GM18499 (cell line): ENCODE measurements around the gene ZBED4.

ENCODE experiments used
- ATAC-seq: cut with Tn5 transposase; IDR thresholded peaks from one replicate; pipeline ENCODE4 v1.9.1; 2021; ENCODE audit warnings: moderate number of reproducible peaks; ENCODE audit not compliant: insufficient read depth, unreplicated experiment

Gene ZBED4

GRCh38 chr22:49896201-49896600 lies 42.6 kb downstream of the ZBED4 start:
- no peak for ATAC-seq

DNA sequence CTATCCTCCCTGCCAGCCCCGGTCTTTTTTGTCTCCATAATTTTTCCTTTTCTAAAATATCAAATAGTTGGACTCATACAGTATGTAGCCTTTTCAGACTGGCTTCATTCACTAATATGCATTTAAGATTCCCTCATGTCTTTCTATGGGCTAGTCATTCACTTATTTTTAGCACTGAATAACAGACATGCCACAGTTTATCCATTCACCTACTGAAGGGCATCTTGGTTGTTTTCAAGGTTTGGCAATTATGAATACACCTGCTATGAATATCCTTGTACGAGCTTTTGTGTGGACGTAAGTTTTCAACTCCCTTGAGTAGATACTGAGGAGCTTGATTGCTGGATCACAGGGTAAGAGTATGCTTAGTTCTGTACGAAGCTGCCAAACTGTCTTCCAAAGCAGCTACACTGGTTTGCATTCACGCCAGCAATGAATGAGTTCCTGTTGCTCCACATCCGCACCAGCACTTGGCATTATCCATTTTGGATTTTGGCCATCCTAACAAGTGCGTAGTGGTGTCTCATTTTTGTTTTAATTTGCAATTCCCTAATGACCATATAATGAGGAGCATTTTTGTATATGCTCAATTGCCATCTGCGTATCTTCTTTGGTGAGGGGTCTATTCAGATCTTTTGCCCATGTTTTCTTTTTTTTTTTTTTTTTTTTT lies 43.5 kb downstream of the ZBED4 start:
- ATAC-seq = no peak

DNA sequence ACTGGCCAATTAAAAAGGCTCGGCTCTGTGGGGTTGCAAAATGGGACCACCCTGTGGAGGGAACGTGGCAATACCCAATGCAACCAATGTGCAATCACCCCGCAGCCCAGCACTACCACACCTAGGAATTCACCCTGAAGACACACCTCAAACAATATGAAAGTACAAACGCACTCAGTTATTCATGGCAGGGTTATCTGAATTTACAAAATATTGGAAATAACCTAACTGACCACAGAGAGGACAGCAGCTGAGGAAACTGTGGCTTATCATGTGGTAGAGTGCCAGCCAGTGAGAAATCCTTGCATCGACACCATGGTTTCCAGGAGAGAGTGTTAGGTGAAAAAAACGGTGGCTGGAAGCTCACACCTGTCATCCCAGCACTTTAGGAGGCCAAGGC lies 45.9 kb downstream of the ZBED4 start:
- ATAC-seq = no peak

GRCh38 chr22:49900441-49901230 lies 47.0 kb downstream of the ZBED4 start:
- ATAC-seq = no peak

- no peak for ATAC-seq
Observed at GRCh38 chr22:49901457-49901856, 47.8 kb downstream of the ZBED4 start.

- ATAC-seq = no peak
Observed at GRCh38 chr22:49903322-49904039, 49.8 kb downstream of the ZBED4 start.

GRCh38 chr22:49904040-49904369 lies 50.4 kb downstream of the ZBED4 start:
- no peak for ATAC-seq

DNA sequence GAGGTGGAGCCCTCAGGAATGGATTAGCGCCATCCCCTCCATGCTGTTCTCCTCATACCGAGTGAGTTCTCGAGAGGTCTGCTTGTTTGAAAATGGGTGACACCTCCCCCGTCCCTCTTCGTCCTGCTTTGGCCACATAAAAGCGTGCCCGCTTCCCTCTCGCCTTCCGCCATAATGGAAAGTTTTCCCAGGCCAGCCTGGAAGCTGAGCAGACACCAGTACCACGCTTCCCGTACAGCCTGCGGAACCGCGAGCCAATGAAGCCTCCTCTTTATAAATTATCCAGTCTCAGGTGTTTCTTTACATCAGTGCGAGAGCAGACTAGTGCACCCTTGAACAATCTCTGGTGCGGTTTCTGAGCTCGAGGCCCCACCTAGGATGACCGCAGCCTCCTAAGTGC lies 51.8 kb downstream of the ZBED4 start:
- ATAC-seq = no peak

DNA sequence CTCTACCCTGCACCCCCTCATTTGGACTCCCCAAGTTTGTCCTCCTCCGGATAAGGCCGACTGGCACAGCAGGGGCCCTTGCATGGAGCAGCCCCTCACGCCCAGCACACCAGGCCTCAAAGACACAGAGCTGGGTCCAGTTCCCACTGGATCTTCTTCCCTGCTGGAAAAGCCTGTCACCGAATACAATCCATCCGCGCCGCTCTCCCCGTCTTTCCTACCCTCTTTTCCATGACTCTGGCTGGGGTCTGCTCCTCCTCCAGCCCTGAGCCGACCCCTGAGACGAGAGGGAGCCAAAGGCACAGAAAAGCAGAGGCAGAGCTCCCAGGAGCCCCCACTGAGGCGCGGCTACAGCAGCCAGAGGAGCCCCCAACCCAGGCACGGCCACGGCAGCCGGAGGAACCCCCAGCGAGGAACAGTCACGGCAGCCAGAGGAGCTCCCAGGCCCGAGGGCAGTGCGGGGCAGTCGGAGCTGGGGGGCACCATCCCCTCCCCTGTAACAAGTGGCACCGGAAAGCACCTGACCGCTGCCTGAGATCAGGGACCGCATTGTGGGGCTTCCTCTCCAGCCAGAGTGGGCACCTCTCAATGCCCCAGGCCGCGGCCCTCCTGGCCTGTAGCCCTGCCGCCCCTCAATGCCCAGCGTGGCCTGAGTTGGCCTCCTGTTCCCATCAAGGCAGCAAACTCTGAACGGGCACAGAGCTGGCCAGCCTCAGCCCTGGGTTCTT lies 52.6 kb downstream of the ZBED4 start:
- ATAC-seq = no peak

DNA sequence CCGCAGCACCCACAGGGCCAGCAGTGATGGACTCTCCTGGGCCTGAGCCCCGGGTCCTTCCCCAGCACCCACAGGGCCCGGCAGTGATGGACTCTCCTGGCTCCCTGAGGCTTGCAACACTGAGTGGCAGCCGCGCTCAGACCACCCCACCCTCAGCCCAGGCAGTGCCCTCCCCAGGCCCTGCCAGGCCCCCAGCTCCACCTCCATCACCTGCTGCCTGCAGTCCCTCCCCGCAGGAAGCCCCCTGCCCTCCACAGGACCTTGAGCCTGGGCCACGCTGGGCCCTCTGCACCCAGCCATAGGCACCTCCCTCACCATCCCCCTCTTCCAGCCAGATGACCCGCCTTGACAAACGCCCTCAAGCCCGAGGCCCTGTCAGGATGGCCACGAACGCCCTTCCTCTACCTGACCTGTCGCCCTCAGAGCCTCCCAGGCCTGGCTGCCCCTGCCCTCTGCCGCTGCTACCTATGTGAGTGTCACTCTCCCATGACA lies 53.2 kb downstream of the ZBED4 start:
- no peak for ATAC-seq

- no peak for ATAC-seq
Observed at GRCh38 chr22:49907807-49908206, 54.2 kb downstream of the ZBED4 start.

GRCh38 chr22:49909476-49910205 lies 56.0 kb downstream of the ZBED4 start:
- no peak for ATAC-seq

DNA sequence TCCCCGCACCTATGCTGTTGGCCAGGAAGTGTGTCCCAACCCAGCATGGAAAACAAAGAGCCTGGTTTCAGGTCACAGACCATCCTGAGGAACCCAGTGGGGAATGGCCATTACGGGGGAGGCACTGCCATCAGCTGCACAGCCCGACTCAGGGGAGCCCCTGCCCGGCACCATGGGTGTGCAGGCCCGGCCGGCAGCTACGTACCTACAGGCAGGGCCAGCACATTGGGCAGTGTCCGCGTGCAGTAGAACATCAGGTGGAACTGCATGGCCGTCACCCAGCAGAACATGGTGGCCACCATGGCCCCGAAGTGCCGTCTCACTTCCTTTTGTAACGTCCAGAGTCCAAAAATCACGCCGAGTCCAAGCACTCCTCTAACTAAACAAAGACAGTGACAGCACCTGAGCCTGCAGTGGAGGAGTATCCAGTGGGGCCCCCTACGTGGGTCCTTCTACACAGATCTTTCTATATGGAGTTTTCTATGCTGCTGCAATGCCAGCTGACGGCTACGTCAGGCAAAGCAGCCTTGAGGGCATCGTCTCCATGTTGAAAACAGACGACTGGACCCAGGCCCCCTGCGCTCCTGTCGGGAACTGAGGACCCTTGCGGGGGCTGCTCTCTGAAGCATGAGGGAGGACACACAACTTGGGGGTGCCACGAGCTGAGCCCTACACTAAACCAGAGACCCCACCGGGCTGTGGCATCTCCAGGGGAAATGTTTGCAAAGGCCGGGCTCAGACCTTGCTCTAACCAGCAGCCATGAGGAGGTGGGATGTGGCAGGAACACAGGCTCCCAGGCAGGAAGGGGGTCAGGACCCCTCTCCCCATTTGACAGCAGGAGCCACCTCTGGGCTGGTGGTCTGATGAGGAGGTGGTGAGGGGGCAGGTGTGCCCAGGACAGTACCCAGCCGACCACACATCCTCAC lies 56.8 kb downstream of the ZBED4 start:
- no peak for ATAC-seq

DNA sequence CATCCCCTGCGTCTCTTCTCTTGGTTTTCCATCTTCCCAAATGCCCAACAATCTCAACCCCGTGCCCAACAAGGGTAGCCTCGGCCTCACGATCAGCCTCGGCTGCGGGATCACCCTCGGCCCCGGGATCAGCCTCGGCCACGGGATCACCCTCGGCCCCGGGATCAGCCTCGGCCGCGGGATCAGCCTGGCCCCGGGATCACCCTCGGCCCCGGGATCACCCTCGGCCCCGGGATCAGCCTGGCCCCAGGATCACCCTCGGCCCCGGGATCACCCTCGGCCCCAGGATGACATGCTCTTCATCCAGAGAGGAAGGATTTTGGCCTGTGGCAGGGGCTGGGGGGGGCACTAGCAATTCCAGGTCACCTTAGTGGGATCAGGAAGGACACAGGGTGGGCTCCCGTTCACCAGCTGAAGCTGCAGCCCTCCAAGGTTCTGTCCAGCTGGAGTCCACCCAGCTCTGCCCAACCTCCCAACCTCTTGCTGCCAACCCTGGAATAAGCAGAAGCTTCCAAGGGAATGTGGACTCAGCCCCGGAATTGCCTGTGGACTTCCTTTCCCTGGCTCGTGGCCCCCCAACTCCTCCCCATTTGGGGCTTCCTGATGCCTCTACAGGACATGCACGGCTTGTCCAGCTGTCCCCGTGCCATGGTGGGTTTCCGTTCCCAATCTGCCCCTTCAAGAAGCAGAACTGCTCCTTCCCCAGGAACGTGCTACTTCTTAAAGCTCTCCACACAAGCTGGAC lies 58.4 kb downstream of the ZBED4 start:
- no peak for ATAC-seq

- no peak for ATAC-seq
Observed at GRCh38 chr22:49913026-49913425, 59.4 kb downstream of the ZBED4 start.

DNA sequence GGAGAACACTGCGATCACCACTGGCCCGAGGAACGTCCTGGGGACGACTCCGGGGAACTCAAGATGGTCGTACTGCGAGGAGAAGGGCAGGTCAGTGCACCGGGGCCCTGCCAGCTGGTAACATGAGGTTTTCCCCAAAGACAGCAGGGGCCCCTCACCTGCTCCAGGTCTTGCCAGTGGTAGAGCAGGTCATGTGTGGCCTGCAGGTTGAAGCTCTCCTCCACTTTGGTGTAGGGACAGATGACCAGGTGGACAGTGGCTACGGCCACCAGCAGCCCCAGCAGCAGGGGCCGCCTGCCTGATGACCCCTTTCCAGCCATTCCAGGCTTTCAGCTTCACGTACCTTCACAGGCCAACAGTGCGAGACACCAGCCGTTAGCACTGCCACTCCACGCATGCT lies 59.8 kb downstream of the ZBED4 start:
- no peak for ATAC-seq

DNA sequence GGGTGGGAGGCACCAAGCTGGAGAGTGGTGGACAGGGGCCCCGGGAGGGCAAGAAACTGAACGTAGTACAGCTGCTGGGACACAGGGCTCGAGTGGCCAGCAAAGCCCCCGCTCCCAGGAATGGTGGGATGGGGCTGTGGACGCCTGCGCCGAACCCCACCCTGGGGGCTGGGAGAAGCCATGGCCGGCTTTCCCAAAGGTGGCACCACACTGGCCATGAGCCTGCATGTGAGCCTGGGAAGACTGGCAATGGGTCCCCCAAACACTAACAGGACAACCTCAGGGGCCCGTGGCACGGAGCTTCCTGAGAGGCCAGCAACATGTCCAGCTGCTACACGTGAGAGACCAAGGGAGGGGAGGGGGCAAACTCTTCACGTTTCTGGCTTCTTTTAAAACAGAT lies 60.6 kb downstream of the ZBED4 start:
- no peak for ATAC-seq

DNA sequence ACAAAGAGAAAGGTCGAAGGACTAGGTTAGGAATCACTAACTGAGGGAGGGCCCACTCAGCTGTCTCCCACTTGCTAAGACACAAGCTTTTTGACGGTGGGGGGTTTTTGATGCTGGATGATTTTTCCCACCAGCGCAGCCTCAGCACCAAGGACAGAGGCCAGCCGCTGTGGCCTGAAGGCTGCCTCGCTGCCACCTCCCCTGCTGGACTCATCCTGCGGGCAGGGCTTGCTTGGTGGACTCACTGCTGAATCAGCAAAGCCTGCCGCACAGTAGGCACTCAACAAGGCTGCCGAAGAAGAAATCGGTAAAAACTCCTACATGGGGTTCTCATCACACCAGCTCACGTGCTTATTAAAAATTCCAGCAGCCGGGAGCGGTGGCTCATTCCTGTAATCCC lies 62.0 kb downstream of the ZBED4 start:
- no peak for ATAC-seq
